Peyer's patch (tissue), 4 donors: Measurements from ENCODE around the gene DDX19B.
"Not testable (repeated sequence)": the region's sequence is repeated elsewhere in the genome, so short reads cannot be mapped to it uniquely, and the experiment has no call there.

Experiments
- CTCF ChIP-seq, 6 experiments: fragments of 450-650 bp in 4 of 6; fragments of 200-600 bp in 2 of 6; sonication (generic) in 1 of 6; IDR thresholded peaks; one replicate each; pipeline ENCODE4 v1.5.1; 2017 to 2019; ENCODE audit warnings: antibody characterized with exemption in 6 of 6, mild to moderate bottlenecking in 3 of 6, moderate library complexity in 1 of 6
- POLR2A ChIP-seq, 2 donors: fragments of 450-650 bp; IDR thresholded peaks; one replicate each; pipeline ENCODE4 v1.5.1; 2017; ENCODE audit warnings: antibody characterized with exemption in 2 of 2, mild to moderate bottlenecking in 2 of 2, moderate library complexity in 2 of 2

GRCh38 chr16:70249697-70250096 is 49.3 kb upstream of the DDX19B start:
- not testable (repeated sequence) for TF ChIP-seq CTCF, POLR2A (IDR thresholded peaks at IDR 0.05)
